OCI-LY7 (cell line): ENCODE results near the gene CPLX4. TPM values are rescaled to one million over a fixed set of nuclear protein-coding genes. Genes with fewer than 3 reads are reported as not detected.
A peak's percentile ranks its signal among the peaks of the same experiment; 100 is the strongest.

ENCODE experiments used
- BruUV-seq: library from RNA; stranded (reverse); fragments of 400-500 nt; replicated peaks from 2 replicates; lab custom pipeline; 2021; lab: Mats Ljungman, UMichigan
- CTCF ChIA-PET: fragments of 300-600 bp; sonication (Branson Sonifier 250); formaldehyde crosslinking; loops from one replicate; lab custom pipeline; 2022; ENCODE audit warnings: antibody characterized with exemption; ENCODE audit not compliant: unreplicated experiment; lab: Charles Lee
- POLR2A ChIA-PET: fragments of 300-600 bp; sonication (Branson Sonifier 250); formaldehyde crosslinking; loops from one replicate; lab custom pipeline; 2022; ENCODE audit warnings: antibody characterized with exemption; lab: Charles Lee
- DNase-seq: peaks from one replicate; pipeline ENCODE4 v3.0.0-alpha.2; 2015; ENCODE audit warnings: low spot score
- H2AFZ ChIP-seq: fragments of 200-600 bp; sonication (generic), shearing (Covaris generic); 2 replicates; pipeline ENCODE4 v1.6.1; 2014; ENCODE audit warnings: mild to moderate bottlenecking, antibody characterized with exemption, low read length, moderate library complexity
- H3K27ac ChIP-seq: fragments of 200-600 bp; sonication (generic); 2 replicates; pipeline ENCODE4 v1.5.1; 2014; ENCODE audit warnings: mixed run types, low read depth, mild to moderate bottlenecking, moderate library complexity, low read length, inconsistent platforms; ENCODE audit not compliant: poor library complexity, severe bottlenecking
- H3K36me3 ChIP-seq: fragments of 200-600 bp; sonication (generic); 2 replicates; pipeline ENCODE4 v1.6.1; 2014; ENCODE audit warnings: mild to moderate bottlenecking, antibody characterized with exemption, low read length, moderate library complexity, mixed read lengths; ENCODE audit not compliant: insufficient read depth
- H3K4me1 ChIP-seq: fragments of 200-600 bp; sonication (generic); 2 replicates; pipeline ENCODE4 v1.5.1; 2014; ENCODE audit warnings: mild to moderate bottlenecking, low read length; ENCODE audit not compliant: insufficient read depth, poor library complexity, severe bottlenecking
- H3K4me2 ChIP-seq: fragments of 200-600 bp; sonication (generic); 2 replicates; pipeline ENCODE4 v1.6.1; 2014; ENCODE audit warnings: mild to moderate bottlenecking, low read length
- H3K4me3 ChIP-seq: fragments of 200-600 bp; sonication (generic); 2 replicates; pipeline ENCODE4 v1.5.1; 2014; ENCODE audit warnings: mild to moderate bottlenecking, low read depth, low read length; ENCODE audit not compliant: poor library complexity, severe bottlenecking
- H3K79me2 ChIP-seq: fragments of 200-600 bp; sonication (generic); 2 replicates; pipeline ENCODE4 v1.6.1; 2016; ENCODE audit warnings: low read depth, mild to moderate bottlenecking, low read length, moderate library complexity, mixed read lengths; ENCODE audit not compliant: insufficient read depth
- H3K9me2 ChIP-seq: fragments of 200-600 bp; sonication (generic); 2 replicates; pipeline ENCODE4 v1.6.1; 2016; ENCODE audit warnings: mild to moderate bottlenecking, low read length, mixed read lengths; ENCODE audit not compliant: insufficient read depth
- H3K9me3 ChIP-seq: fragments of 200-600 bp; sonication (generic); 2 replicates; pipeline ENCODE4 v1.6.1; 2014; ENCODE audit warnings: mild to moderate bottlenecking, mixed run types, low read length, mixed read lengths
- H4K20me1 ChIP-seq: fragments of 200-600 bp; sonication (generic); 2 replicates; pipeline ENCODE4 v1.6.1; 2014; ENCODE audit warnings: mild to moderate bottlenecking, antibody characterized with exemption, low read length, moderate library complexity, mixed read lengths; ENCODE audit not compliant: insufficient read depth
- CTCF ChIP-seq: fragments of 200-600 bp; sonication (generic); conservative IDR thresholded peaks from 2 replicates; pipeline ENCODE4 v1.5.1; 2014; ENCODE audit warnings: mild to moderate bottlenecking, antibody characterized with exemption, low read length, moderate library complexity, mixed read lengths
- EZH2phosphoT487 ChIP-seq: fragments of 200-600 bp; sonication (generic); IDR thresholded peaks from 2 replicates; pipeline ENCODE4 v1.6.1; 2018; ENCODE audit warnings: low read depth, borderline replicate concordance, mild to moderate bottlenecking, mixed run types, antibody characterized with exemption, low read length, moderate library complexity, mixed read lengths
- intact Hi-C: fragments of 100-400 bp; cut with micrococcal nuclease; formaldehyde crosslinking; loops from one replicate; pipeline ENCODE4 v1.10.0; 2022; ENCODE audit not compliant: unreplicated experiment
- total RNA-seq, 2 experiments: library from RNA; depleted of rRNA in 1 of 2; stranded (reverse); fragments of >200 nt in 1 of 2; shearing (Covaris generic) in 1 of 2; gene quantifications; 2 replicates each; pipeline ENCODE4 v1.2.3, GENCODE V29; 2014 to 2022

CPLX4 gene
- total RNA-seq, 2 experiments from 2014 or later, result not detected

GRCh38 chr18:59308938-59309260, 9.6 kb downstream of the CPLX4 start:
- ChIA-PET POLR2A (interaction anchor here (0.5 kb wide), 1 partner anchor 90 kb away, joined by 7 read pairs; no protein-coding TSS in a partner anchor), CTCF (no interaction called here)
- BruUV-seq, result no TSS peak
- Histone ChIP-seq H3K9me2 (no peaks in the 10 kb centered on the region), H3K79me2 (no peaks in the 10 kb centered on the region), H3K4me2 (peak overlapping the region; percentile 36; the same call in 1 of the 2 replicates), H3K27ac (no peak overlapping the region), H4K20me1 (no peaks in the 10 kb centered on the region), H2AFZ (no peak overlapping the region), H3K4me1 (no peaks in the 10 kb centered on the region), H3K36me3 (no peaks in the 10 kb centered on the region), H3K9me3 (no peaks in the 10 kb centered on the region), H3K4me3 (no peak overlapping the region)
- intact Hi-C loops, result loop anchor here (2.0 kb wide), 1 partner anchor 94 kb away; no protein-coding TSS in a partner anchor
- DNase-seq, result no peak
- no peak for TF ChIP-seq EZH2phosphoT487
- no peak for TF ChIP-seq CTCF

- Histone ChIP-seq H3K4me3 (no peak overlapping the region), H3K4me1 (no peaks in the 10 kb centered on the region), H4K20me1 (no peaks in the 10 kb centered on the region), H3K9me3 (no peaks in the 10 kb centered on the region), H3K27ac (no peak overlapping the region), H3K79me2 (no peaks in the 10 kb centered on the region), H3K4me2 (peak overlapping the region; percentile 36; the same call in 1 of the 2 replicates), H2AFZ (no peak overlapping the region), H3K9me2 (no peaks in the 10 kb centered on the region), H3K36me3 (no peaks in the 10 kb centered on the region)
- DNase-seq, result peak; percentile 1
- BruUV-seq, result no TSS peak
- TF ChIP-seq EZH2phosphoT487, result no peak
- peak; percentile 64 for TF ChIP-seq CTCF
- ChIA-PET POLR2A (interaction anchor here (0.5 kb wide), 1 partner anchor 91 kb away, joined by 7 read pairs; no protein-coding TSS in a partner anchor), CTCF (interaction anchor here (1.1 kb wide), 1 partner anchor 94 kb away, joined by 3 read pairs; no protein-coding TSS in a partner anchor)
- intact Hi-C loops, result loop anchor here (2.0 kb wide), 1 partner anchor 94 kb away; no protein-coding TSS in a partner anchor
These were observed 10.1 kb downstream of the CPLX4 start for GRCh38 chr18:59308248-59308937.

GRCh38 chr18:59306640-59307039, 11.8 kb downstream of the CPLX4 start:
- H3K4me2 ChIP-seq, result no peak overlapping the region
- TF ChIP-seq CTCF, result no peak
- no peak for TF ChIP-seq EZH2phosphoT487
- DNase-seq, result no peak
- no peaks in the 10 kb centered on the region for H3K79me2 ChIP-seq
- H3K9me3 ChIP-seq, result no peaks in the 10 kb centered on the region
- no peaks in the 10 kb centered on the region for H3K36me3 ChIP-seq
- H3K4me1 ChIP-seq, result no peaks in the 10 kb centered on the region
- no peaks in the 10 kb centered on the region for H4K20me1 ChIP-seq
- intact Hi-C loops, result no loop called here
- H3K4me3 ChIP-seq, result no peak overlapping the region
- POLR2A ChIA-PET, result no interaction called here
- BruUV-seq, result no TSS peak
- no peaks in the 10 kb centered on the region for H3K9me2 ChIP-seq
- H2AFZ ChIP-seq, result no peak overlapping the region
- H3K27ac ChIP-seq, result no peak overlapping the region
- CTCF ChIA-PET, result no interaction called here
